Endometrium (tissue), 2 donors: ENCODE results near the gene UQCRC1.
"Not testable (repeated sequence)": the region's sequence is repeated elsewhere in the genome, so short reads cannot be mapped to it uniquely, and the experiment has no call there.

ENCODE experiments used
- FAIRE-seq: peaks from 2 replicates; lab custom pipeline; 2012; peaks lifted over from hg19 to GRCh38; lab: Jason Lieb, UNC
- donor health status: control.
- donor health status: control.

Gene UQCRC1

DNA sequence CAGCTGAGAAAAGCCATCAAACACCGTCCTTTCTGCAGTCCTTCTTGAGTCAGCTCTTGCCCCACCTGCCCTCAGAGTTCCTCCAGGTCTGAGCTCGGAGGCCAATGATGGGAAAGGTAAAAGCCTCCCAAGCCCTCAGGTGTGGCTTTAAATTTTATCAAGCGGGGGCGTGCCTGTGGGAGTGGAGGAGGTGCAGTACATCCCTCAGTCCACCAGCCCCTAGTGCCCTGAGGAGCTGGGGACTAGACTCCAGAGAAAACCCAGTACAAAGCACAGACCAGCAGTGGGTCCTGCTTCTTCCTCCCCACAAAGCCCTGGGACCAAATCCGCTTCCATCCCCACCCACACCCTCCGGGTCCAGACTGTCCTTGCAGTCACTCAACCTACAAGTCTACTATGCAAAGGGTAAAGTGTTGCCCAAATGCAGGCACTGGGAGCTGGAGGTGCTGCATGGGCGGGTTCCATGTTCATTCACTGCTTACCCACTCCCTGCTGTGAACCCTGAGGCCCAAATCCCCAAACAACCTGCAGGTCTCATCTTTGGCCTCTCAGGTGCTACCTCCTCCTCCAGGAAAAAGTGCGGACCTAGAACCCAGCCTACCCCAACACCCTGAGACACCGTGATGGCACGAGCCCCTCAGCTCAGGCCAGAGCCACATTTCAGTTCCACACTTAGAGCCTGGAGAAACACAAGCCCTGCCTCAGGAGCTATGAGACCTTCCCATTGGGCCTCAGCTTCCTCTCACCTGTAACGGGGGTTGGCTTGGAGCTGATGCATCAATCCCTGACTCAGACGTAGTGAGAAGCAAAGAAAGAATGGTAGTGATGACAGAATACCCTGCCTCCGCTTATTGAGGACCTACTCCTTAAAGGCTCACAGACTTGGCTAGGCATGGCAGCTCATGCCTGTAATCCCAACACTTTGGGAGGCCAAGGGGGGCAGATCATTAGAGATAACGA lies 55.3 kb downstream of the UQCRC1 start:
- FAIRE-seq, result no peak

DNA sequence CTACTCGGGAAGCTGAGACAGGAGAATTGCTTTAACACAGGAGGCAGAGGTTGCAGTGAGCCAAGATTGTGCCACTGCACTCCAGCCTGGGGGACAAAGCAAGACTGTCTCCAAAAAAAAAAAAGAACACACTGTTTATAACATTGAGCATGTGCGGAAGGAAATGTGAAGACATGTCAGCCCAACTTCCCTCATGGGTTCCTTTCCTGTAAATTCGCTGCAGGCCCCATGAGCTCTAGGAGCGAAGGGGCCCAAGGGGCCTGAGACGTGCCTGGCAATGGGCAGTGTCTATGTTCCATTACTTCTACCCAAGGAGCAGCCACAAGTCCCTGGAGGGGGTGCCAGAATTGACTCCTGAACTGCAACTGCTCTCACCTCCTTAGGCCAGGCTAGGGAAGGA lies 56.1 kb downstream of the UQCRC1 start:
- FAIRE-seq, result no peak

DNA sequence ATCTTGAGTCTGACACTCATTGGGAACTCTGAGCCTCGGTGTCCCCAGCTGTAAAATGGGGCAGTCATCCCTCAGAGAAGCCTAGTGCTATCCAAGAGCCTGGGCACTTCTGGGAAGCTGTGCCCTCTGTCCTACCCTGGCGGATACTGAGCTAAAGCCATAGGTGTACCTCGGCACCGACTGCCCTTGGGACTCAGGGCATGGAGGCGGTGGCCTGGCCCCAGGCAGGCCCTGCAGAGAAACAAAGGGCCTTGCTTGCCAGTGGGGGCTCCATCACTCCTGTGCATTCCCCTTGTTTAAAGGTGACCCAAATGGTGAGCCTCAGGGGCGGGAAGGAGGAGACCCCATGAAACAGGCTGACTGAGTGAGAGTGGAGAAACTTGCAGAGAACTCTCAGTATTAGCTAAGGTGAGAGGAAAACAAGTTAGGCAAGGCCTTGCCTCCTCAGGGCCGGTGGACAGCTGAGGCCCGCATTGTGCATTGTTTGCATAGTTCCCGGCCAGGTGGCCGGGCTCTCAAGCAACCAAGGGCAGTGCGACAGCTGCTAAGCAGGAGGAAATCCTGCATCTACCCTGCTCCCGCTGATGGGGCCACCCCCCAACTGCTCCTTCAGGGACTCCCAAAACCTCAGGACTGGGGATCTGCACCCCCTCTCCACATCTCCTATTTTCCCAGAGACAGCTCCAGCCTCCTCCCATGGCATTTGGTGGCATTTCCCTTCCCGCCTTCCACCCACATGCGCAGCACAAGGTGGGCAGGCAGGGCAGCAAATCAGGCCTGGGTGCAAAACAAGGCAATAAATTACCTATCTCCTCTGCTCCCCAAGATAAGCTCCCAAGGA lies 57.1 kb downstream of the UQCRC1 start:
- FAIRE-seq, result no peak

DNA sequence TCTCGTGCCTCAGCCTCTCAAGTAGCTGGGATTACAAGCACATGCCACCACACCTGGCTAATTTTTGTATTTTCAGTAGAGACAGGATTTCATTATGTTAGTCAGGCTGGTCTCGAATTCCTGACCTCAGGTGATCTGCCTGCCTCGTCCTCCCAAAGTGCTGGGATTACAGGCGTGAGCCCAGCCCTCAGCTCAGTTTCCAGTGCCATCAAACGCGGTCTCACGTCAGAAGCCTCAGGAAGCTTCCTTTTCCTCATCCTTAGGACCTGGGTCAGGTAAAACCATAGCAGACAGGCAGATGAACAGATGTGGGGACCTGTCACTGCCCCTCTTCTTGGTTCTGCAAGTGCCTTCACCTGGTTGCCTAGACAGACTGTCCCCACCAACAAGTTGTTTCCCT lies 57.8 kb downstream of the UQCRC1 start:
- FAIRE-seq, result not testable (repeated sequence)
